B cell (primary cell): ENCODE measurements around the gene CFH. TPM values are rescaled to one million over a fixed set of nuclear protein-coding genes. Genes with fewer than 3 reads are reported as not detected.

Experiments used
- ATAC-seq: fragments of 200-7000 bp; cut with Tn5 transposase; one replicate; pipeline ENCODE4 v1.10.0; 2021; ENCODE audit warnings: low read depth, mild to moderate bottlenecking, moderate number of reproducible peaks, moderate library complexity
- CTCF ChIA-PET: fragments of 350-600 bp; sonication (Branson Sonifier 250); formaldehyde crosslinking; loops from one replicate; lab custom pipeline; 2021; ENCODE audit warnings: antibody characterized with exemption, inconsistent platforms; lab: Charles Lee
- POLR2A ChIA-PET: fragments of 350-600 bp; sonication (Branson Sonifier 250); formaldehyde crosslinking; loops from one replicate; lab custom pipeline; 2021; ENCODE audit warnings: antibody characterized with exemption; lab: Charles Lee
- DNase-seq: peaks from one replicate; pipeline ENCODE4 v3.0.0; 2013
- H2AFZ ChIP-seq: 2 replicates; pipeline ENCODE4 v1.6.1; 2012; ENCODE audit warnings: mild to moderate bottlenecking, low read depth, low read length; ENCODE audit not compliant: insufficient read depth, poor library complexity, severe bottlenecking
- H3K27ac ChIP-seq, 2 donors: 1 replicate in 1 of 2; 2 replicates in 1 of 2; pipeline ENCODE4 v1.5.1; 2012 to 2013; ENCODE audit warnings: low read length in 2 of 2, mild to moderate bottlenecking in 2 of 2, moderate library complexity in 1 of 2
- H3K27me3 ChIP-seq, 4 experiments: fragments of 200-600 bp in 1 of 4; sonication (generic) in 1 of 4; replicated peaks in 1 of 4; 1 replicate in 2 of 4; 2 replicates in 2 of 4; pipeline versions ENCODE4 v1.6.1 to v1.7.0; 2013 to 2016; ENCODE audit warnings: low read length in 3 of 4, mild to moderate bottlenecking in 2 of 4, mixed read lengths in 1 of 4, moderate library complexity in 1 of 4; ENCODE audit not compliant: insufficient read depth in 4 of 4, control insufficient read depth in 3 of 4; ENCODE audit errors: control extremely low read depth in 1 of 4
- H3K36me3 ChIP-seq, 2 experiments: replicated peaks in 1 of 2; 1 replicate in 1 of 2; 2 replicates in 1 of 2; pipeline versions ENCODE4 v1.6.1 to v1.7.1; 2013; ENCODE audit warnings: low read length in 1 of 2; ENCODE audit not compliant: insufficient read depth in 2 of 2, control insufficient read depth in 1 of 2; ENCODE audit errors: control extremely low read depth in 1 of 2, extremely low read depth in 1 of 2
- H3K4me1 ChIP-seq, 2 donors: fragments of 200-600 bp in 1 of 2; sonication (generic) in 1 of 2; 1 replicate in 1 of 2; 2 replicates in 1 of 2; pipeline versions ENCODE4 v1.5.1 to v1.6.1; 2013 to 2017; ENCODE audit warnings: low read length in 2 of 2; ENCODE audit not compliant: control insufficient read depth in 2 of 2, insufficient read depth in 2 of 2
- H3K4me2 ChIP-seq: replicated peaks from 2 replicates; pipeline ENCODE3; 2012; ENCODE audit warnings: mild to moderate bottlenecking, low read depth, low read length; ENCODE audit not compliant: poor library complexity, severe bottlenecking
- H3K4me3 ChIP-seq, 5 experiments: fragments of 200-600 bp in 1 of 5; sonication (generic) in 1 of 5; 1 replicate in 3 of 5; 2 replicates in 2 of 5; pipeline versions ENCODE4 v1.5.1 to v1.7.0; 2011 to 2016; ENCODE audit warnings: low read length in 4 of 5, mild to moderate bottlenecking in 4 of 5, low read depth in 2 of 5, control low read depth in 1 of 5, moderate library complexity in 1 of 5; ENCODE audit not compliant: insufficient read depth in 1 of 5; ENCODE audit errors: control extremely low read depth in 1 of 5, extremely low read depth in 1 of 5
- H3K79me2 ChIP-seq: fragments of 200-600 bp; sonication (generic); one replicate; pipeline ENCODE4 v1.6.0; 2016; ENCODE audit warnings: low read length; ENCODE audit not compliant: control insufficient read depth, insufficient read depth
- H3K9ac ChIP-seq: fragments of 200-600 bp; sonication (generic); 2 replicates; pipeline ENCODE4 v1.6.1; 2017; ENCODE audit warnings: mild to moderate bottlenecking, low read length, moderate library complexity
- H3K9me3 ChIP-seq, 3 donors: one replicate each; pipeline versions ENCODE4 v1.6.1 to v1.7.1; 2013; ENCODE audit warnings: low read length in 2 of 3; ENCODE audit not compliant: control insufficient read depth in 2 of 3, insufficient read depth in 1 of 3; ENCODE audit errors: control extremely low read depth in 1 of 3
- H4K20me1 ChIP-seq: 2 replicates; pipeline ENCODE4 v1.6.0; 2012; ENCODE audit warnings: mild to moderate bottlenecking, low read length; ENCODE audit not compliant: insufficient read depth, control insufficient read depth, poor library complexity, severe bottlenecking
- H3K27ac Mint-ChIP-seq: one replicate; pipeline ENCODE4 v1.8.0; 2021; ENCODE audit warnings: mixed read lengths
- H3K27me3 Mint-ChIP-seq: one replicate; pipeline ENCODE4 v1.8.0; 2021; ENCODE audit warnings: mixed read lengths
- H3K4me1 Mint-ChIP-seq: one replicate; pipeline ENCODE4 v1.8.0; 2021; ENCODE audit warnings: mixed read lengths
- H3K4me3 Mint-ChIP-seq: one replicate; pipeline ENCODE4 v1.8.0; 2021; ENCODE audit warnings: mixed read lengths
- H3K9me3 Mint-ChIP-seq: one replicate; pipeline ENCODE4 v1.8.0; 2022; ENCODE audit warnings: mixed read lengths; ENCODE audit not compliant: insufficient read depth
- CTCF ChIP-seq: fragments of 200-600 bp; IDR thresholded peaks from one replicate; pipeline ENCODE4 v1.8.0; 2022; ENCODE audit warnings: antibody characterized with exemption, mild to moderate bottlenecking
- EZH2 ChIP-seq: IDR thresholded peaks from 2 replicates; pipeline ENCODE4 v1.6.1; 2012; ENCODE audit warnings: borderline replicate concordance, low read depth, mild to moderate bottlenecking, moderate library complexity, low read length; ENCODE audit not compliant: insufficient read depth, poor library complexity, severe bottlenecking
- WGBS: methylation state at CpG from one replicate; pipeline ENCODE4 v1.1.5; 2013; ENCODE audit warnings: missing lambda C conversion rate; ENCODE audit not compliant: insufficient coverage; 5-methylcytosine and 5-hydroxymethylcytosine counted together
- intact Hi-C: fragments of 100-400 bp; cut with micrococcal nuclease; formaldehyde crosslinking; loops from one replicate; pipeline ENCODE4 v1.10.0; 2022
- polyA plus RNA-seq: library from polyadenylated mRNA; depleted of rRNA; stranded (reverse); fragments of >200 nt; gene quantifications from 2 replicates; pipeline ENCODE4 v1.2.3, GENCODE V29; 2012
- total RNA-seq, 2 donors: library from RNA; stranded (reverse); fragments of 120-200 nt in 1 of 2; gene quantifications; 1 replicate in 1 of 2; 2 replicates in 1 of 2; pipeline versions ENCODE4 v1.2.3 to v1.2.4, GENCODE V29; 2013 to 2022

CFH gene
- total and polyA plus RNA-seq, 2 donors (not counting 1 experiment from before 2014, with no cell fraction given), result not detected

- no peak overlapping the region for H3K27ac Mint-ChIP-seq
- intact Hi-C loops, result no loop called here
Observed at GRCh38 chr1:196774175-196774574, 122.3 kb downstream of the CFH start.

GRCh38 chr1:196774603-196775002, 122.8 kb downstream of the CFH start, which contains the start of gene CFHR3:
Gene CFHR3, plus strand, starts transcription at chr1:196774840. Its CDS starts 47 bp downstream, at chr1:196774887.
- Histone ChIP-seq H3K27ac (no peak within 1 kb of the TSS), H3K27me3 (no peaks in the 10 kb centered on the region), H2AFZ (no peak within 1 kb of the TSS), H3K36me3 (no peaks in the 10 kb centered on the region), H3K4me1 (no peaks in the 10 kb centered on the region), H3K9me3 (no peaks in the 10 kb centered on the region), H3K9ac (no peak within 1 kb of the TSS), H4K20me1 (no peaks in the 10 kb centered on the region), H3K4me2 (no peak within 1 kb of the TSS), H3K79me2 (no peaks in the 10 kb centered on the region), H3K4me3 (no peak within 1 kb of the TSS)
- CTCF ChIA-PET, result no interaction called here
- TF ChIP-seq CTCF (no peak), EZH2 (no peak)
- POLR2A ChIA-PET, result no interaction called here
- intact Hi-C loops, result no loop called here
- H3K4me1 Mint-ChIP-seq, result no peaks in the 10 kb centered on the region
- H3K27me3 Mint-ChIP-seq, result no peaks in the 10 kb centered on the region
- DNase-seq, result no peak
- no peak within 1 kb of the TSS for H3K4me3 Mint-ChIP-seq
- H3K27ac Mint-ChIP-seq, result no peak within 1 kb of the TSS
- no peak for ATAC-seq
- H3K9me3 Mint-ChIP-seq, result no peaks in the 10 kb centered on the region

More at GRCh38 chr1:196774175-196774574, 122.3 kb downstream of the CFH start:
- H4K20me1 ChIP-seq, result no peaks in the 10 kb centered on the region
- H3K4me2 ChIP-seq, result no peak overlapping the region
- H3K79me2 ChIP-seq, result no peaks in the 10 kb centered on the region
- no peak for TF ChIP-seq CTCF
- no peak for TF ChIP-seq EZH2
- H3K27ac ChIP-seq, result no peak overlapping the region
- no peak overlapping the region for H2AFZ ChIP-seq
- Mint-ChIP-seq H3K9me3 (no peaks in the 10 kb centered on the region), H3K4me3 (no peak overlapping the region), H3K4me1 (no peaks in the 10 kb centered on the region), H3K27me3 (no peaks in the 10 kb centered on the region)
- no peaks in the 10 kb centered on the region for H3K9me3 ChIP-seq
- ATAC-seq (no peak), DNase-seq (no peak)
- H3K4me3 ChIP-seq, result no peak overlapping the region
- ChIA-PET CTCF (no interaction called here), POLR2A (no interaction called here)
- no peaks in the 10 kb centered on the region for H3K27me3 ChIP-seq
- H3K36me3 ChIP-seq, result no peaks in the 10 kb centered on the region
- no peaks in the 10 kb centered on the region for H3K4me1 ChIP-seq
- no peak overlapping the region for H3K9ac ChIP-seq
- WGBS, result 100% methylated on average over 1 of the region's 2 CpGs
